HCEC 1CT (cell line): ENCODE results near the gene KLRC2.
"Not testable (repeated sequence)": the region's sequence is repeated elsewhere in the genome, so short reads cannot be mapped to it uniquely, and the experiment has no call there.

Source experiments
- DNase-seq: peaks from one replicate; pipeline ENCODE4 v3.0.0-alpha.2; 2017

KLRC2 gene

GRCh38 chr12:10435816-10436215 lies at the start of gene KLRC2:
KLRC2 (minus strand) TSS chr12:10436010; CDS start chr12:10435986, 24 bp downstream.
- DNase-seq, result peak; percentile 73

DNA sequence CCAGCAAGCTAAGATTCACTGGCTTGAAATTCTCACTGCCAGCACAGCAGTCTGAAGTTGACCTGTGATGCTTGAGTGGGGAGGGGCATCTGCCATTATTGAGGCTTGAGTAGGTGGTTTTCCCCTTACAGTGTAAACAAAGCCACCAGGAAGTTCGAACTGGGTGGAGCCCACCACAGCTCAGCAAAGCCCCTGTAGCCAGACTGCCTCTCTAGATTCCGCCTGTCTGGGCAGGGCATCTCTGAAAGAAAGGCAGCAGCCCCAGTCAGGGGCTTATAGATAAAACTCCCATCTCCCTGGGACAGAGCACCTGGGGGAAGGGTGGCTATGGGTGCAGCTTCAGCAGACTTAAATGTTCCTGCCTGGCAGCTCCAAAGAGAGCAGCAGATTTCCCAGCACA lies 46.1 kb upstream of the KLRC2 start:
- DNase-seq, result not testable (repeated sequence)

DNA sequence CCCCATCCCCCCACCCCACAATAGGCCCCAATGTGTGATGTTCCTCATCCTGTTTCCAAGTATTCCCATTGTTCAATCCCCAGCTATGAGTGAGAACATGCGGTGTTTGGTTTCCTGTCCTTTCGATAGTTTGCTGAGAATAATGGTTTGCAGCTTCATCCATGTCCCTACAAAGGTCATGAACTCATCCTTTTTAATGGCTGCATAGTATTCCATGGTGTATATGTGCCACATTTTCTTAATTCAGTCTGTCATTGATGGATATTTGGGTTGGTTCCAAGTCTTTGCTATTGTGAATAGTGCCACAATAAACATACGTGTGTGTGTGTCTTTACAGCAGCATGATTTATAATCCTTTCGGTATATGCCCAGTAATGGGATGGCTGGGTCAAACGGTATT lies 37.0 kb upstream of the KLRC2 start:
- not testable (repeated sequence) for DNase-seq

GRCh38 chr12:10469701-10470100 lies 33.9 kb upstream of the KLRC2 start:
- no peak for DNase-seq

DNA sequence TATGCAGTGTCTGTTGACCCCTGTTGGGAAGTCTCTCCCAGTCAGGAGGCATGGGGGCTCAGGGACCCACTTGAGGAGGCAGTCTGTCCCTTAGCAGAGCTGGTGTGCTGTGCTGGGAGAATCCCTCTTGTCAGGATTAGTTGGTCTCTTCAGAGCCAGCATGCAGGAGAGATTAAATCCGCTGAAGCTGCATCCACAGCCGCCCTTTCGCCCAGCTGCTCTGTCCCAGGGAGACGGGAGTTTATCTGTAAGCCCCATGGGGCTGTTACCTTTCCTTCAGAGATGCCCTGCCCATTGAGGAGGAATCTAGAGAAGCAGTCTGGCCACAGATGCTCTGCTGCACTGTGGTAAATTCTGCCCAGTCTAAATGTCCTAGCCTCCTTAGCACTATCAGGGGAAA lies 30.5 kb upstream of the KLRC2 start:
- no peak for DNase-seq

DNA sequence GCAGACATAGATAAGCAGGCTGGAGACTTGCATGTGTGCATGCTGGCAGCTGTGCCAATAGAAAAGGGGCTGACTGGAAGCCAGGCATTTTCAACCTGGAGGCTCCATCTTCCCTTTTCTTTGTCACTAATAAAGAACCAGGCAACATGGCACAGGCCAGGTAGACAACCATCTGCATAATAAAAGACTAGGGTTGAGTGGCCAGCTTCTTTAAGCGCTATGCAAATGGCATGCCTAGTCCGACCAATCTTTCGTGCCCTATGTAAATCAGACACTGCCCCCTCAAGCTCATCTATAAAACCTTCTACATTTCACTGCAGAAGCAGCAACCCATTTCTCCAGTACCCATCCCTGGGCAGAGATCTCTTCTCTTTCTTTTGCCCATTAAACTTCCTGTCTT lies 21.9 kb upstream of the KLRC2 start:
- no peak for DNase-seq

GRCh38 chr12:10456856-10457255 lies 21.0 kb upstream of the KLRC2 start:
- DNase-seq, result no peak

GRCh38 chr12:10455766-10456165 lies 20.0 kb upstream of the KLRC2 start:
- DNase-seq, result no peak

- peak; percentile 47 for DNase-seq
Measured at GRCh38 chr12:10454531-10454930, 18.7 kb upstream of the KLRC2 start.

DNA sequence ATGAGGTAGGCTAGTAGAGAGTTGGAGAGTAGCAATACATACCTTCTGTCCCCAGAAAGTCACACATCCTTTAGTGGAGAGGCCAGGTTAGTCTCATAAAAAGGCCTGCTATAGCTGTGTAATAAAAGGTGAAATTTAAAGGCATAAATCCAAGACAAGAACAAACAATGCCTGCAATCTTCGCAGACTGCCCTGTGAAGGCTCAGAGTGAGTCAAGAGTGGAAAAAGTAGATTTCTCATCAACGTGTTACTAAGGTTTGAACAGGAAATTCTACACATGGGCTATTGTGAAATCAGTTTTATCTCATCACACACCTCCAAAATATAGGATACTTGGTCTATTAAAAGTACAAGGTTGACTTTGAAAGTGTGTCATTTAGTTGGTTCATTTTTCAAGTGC lies 17.3 kb upstream of the KLRC2 start, which contains the start of gene KLRC1:
KLRC1 (minus strand) TSS at position 222 of the 400 bp plus-strand sequence. CDS start 2,221 bp downstream, outside the sequence.
- DNase-seq, result no peak

DNA sequence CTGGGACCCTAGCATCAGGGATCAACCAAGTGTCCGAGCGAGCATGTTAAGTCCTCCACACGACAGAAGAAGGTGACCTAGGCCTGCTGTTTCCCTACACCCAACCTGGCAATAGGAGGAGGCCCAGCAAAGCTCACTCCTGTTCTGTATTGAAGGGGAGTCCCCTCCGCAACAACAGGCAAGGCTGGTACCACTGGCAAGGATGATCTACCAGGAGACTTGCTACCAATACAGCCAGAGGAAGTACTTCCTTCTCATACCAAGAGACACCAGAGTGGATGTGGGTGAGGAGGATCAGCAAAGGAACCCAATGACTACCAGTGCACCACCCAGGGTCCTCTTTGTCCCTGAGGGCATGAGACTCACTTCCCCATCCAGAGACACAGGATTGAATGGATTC lies 12.4 kb upstream of the KLRC2 start:
- DNase-seq, result no peak

GRCh38 chr12:10446052-10446451 lies 10.2 kb upstream of the KLRC2 start:
- not testable (repeated sequence) for DNase-seq

- DNase-seq, result not testable (repeated sequence)
Measured at GRCh38 chr12:10441144-10441543, 5.3 kb upstream of the KLRC2 start.

DNA sequence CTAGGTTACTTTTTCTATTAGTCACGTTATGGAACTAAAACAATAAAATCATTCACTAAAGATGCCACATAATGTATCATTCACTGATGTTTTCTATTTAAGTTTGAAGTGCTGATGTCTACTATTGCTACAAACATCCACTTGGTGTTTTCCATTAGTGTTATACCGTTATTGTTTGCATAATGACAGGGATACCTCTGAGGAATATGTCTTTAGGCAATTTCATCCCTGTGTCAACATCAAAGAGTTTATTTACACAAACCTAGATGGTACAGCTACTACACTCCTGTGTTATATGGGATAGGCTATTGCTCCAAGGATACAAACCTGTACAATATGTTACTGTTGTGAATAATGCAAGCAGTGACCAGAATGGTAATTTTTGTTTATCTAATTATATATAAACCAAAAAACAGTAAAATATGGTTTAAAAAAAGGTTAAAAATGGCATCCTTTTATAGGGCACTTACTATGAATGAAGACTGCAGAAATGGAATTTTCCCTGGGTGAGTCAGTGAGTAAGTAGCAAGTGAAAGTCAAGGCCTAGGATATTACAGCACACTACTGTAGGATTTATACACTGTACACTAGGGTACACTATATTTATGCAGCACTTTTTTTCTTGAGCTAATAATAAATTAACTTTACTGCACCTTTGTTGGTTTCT lies 3.9 kb upstream of the KLRC2 start:
- DNase-seq, result peak; percentile 7

- not testable (repeated sequence) for DNase-seq
Measured at GRCh38 chr12:10437601-10438000, 1.8 kb upstream of the KLRC2 start.

GRCh38 chr12:10430623-10431022 lies 5.2 kb downstream of the KLRC2 start:
- not testable (repeated sequence) for DNase-seq

DNA sequence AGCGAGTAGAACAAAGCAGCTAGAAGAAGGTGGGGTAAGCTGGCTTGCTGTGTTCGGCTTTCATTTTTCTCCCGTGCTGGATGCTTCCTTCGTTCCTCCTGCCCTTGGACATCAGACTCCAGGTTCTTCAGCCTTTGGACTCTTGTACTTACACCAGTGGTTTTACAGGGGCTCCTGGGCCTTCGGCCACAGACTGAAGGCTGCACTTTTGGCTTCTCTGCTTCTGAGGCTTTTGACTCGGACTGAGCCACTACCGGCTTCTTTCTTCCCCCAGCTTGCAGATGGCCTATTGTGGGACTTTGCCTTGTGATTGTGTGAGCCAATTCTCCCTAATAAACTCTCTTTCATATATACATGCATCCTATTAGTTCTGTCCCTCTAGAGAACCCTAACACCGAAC lies 9.9 kb downstream of the KLRC2 start:
- not testable (repeated sequence) for DNase-seq

DNA sequence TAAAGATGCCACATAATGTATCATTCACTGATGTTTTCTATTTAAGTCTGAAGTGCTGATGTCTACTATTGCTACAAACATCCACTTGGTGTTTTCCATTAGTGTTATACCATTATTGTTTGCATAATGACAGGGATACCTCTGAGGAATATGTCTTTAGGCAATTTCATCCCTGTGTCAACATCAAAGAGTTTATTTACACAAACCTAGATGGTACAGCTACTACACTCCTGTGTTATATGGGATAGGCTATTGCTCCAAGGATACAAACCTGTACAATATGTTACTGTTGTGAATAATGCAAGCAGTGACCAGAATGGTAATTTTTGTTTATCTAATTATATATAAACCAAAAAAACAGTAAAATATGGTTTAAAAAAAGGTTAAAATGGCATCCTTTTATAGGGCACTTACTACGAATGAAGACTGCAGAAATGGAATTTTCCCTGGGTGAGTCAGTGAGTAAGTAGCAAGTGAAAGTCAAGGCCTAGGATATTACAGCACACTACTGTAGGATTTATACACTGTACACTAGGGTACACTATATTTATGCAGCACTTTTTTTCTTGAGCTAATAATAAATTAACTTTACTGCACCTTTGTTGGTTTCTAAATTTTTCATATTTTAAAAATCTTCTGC lies 11.4 kb downstream of the KLRC2 start:
- DNase-seq, result not testable (repeated sequence)

GRCh38 chr12:10422159-10422558 lies 13.7 kb downstream of the KLRC2 start:
- DNase-seq, result not testable (repeated sequence)

GRCh38 chr12:10420334-10420733 lies 15.5 kb downstream of the KLRC2 start, which contains the start of gene KLRC3:
KLRC3 (minus strand) TSS chr12:10420595; CDS start chr12:10420550, 45 bp downstream.
- DNase-seq, result peak; percentile 43

DNA sequence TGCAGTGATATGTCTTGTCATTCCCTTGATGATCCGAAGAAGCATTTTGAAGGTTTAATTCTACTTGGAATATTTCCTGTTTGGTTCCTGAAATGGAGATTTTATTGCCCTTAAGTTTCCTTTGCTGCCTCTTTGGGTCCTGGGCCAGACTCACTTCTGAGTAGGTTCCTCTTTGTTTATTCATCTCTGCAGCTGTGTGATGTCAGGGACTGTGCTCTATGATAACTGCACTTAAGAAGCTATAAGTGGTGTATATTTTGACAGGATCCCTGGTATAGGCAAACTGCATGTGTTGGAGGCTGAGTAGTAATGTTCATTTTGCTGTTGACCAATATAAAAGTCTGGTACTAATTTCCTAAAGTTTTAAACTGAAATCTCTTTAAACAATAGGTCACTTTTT lies 26.4 kb downstream of the KLRC2 start, which contains the start of gene KLRC4:
KLRC4 (minus strand) TSS at position 366 of the 400 bp plus-strand sequence; CDS start at position 184, 182 bp downstream.
- peak; percentile 63 for DNase-seq

DNA sequence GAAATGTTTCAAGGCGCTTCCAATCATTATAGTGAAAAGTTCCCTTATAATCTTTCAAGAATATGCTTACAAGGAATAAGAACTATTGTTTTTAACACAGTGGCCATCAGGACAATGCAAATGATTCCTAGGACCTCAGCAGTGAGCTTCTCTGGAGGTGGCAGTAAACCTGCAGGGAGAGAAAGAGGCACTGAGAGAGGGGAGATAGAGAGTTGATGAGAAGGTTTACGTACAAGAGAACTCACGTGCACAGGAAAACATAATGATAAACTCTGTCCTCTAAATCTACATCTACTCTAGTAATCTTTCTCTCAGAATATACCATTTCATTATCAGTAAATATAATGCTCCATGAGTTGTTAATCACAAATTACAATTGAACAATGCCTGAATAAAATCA lies 27.0 kb downstream of the KLRC2 start:
- DNase-seq, result no peak

DNA sequence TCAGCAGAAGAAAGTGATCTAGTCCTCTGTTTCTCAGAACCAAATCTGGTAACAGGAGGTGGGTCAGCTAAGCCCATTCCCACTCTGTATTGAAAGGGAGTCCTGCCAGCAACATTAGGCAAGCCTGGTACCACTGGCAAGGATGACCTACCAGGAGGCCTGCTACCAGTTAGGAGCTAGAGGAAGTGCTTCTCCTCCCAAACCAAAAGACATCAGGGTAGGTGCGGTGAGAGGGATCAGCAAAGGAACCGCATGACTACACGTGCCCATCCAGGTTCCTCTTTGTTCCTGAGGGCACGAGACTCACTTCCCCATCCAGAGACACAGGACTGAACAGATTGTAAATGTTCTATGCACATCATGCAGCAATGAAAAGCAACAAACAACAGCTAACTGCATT lies 29.1 kb downstream of the KLRC2 start:
- no peak for DNase-seq

DNA sequence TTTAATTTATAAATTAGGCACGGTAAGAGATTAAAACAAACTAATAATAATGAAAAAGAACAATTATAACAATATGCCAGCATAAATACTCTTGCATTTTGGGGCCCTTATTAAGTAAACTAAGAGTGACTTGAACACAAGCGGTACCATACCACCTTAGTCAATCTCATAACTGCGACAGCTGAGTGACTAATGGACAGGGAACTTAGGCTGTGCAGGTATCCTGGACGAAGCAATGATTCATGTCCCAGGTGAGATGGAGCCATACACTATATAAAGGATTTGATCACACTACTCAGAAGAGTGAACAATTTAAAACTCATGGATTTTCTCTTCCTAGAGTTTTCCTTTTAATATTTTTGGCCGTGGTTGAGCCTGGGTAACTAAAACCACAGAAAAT lies 30.5 kb downstream of the KLRC2 start:
- DNase-seq, result no peak
